ENCODE data around the gene GUCA1A.

GUCA1A gene

DNA sequence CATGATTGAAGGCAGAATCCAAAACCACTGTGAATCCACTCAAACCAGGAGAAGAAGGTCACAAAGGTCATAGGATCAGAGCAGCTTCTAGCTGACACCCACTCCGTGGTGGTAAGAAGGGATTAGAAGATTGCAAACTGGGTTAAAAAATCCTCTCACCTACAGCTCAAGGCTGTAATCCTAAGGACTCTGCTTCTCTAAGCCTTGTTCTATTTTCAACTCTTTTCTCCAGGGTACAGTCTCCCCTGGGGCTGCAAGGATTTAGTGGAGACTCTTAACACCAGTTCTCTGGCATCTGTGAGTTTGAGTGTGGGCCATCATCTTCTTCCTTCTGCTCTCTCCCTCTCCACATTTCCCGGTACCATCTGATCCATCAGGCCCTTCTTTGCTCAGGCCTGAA is at the start of gene GUCA1A:
TSS of gene GUCA1A (plus strand) at position 264 of the 400 bp plus-strand sequence. CDS start 250 bp downstream, outside the sequence.
- no peak for DNase-seq

DNA sequence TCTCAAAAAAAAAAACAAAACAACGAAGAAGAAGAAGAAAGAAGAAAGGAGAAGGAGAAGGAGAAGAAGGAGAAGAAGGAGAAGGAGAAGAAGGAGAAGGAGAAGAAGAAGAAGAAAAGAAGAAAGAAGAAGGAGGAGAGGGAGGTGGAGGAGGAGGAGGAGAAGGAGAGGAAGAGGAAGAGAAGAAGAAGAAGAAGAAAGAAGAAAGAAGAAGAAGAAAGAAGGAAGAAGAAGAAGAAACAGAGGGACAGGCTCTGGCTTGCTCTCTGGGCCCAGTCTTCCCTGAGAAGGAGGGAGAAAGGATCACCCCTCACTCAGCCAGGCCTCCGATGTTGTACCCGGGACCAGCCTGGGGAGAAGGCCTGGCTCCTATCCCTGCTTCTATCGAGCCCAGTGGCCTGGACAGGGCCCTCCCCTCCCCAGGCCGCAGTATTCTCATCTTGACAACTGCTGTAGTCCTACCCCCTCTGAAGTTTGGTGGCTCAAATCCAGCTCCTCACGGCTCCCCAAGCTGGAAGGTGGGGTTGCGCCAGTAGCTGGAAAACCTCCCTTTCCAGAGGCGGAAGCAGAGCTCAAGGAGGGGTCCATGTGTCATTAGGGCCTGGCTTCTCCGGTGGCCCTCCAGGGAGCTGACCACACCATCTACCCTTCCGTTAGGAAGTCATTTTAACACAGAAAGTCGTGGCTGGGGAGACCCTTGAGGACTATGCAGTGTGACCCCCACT is 49.6 kb upstream of the GUCA1A start:
- no peak for DNase-seq

DNA sequence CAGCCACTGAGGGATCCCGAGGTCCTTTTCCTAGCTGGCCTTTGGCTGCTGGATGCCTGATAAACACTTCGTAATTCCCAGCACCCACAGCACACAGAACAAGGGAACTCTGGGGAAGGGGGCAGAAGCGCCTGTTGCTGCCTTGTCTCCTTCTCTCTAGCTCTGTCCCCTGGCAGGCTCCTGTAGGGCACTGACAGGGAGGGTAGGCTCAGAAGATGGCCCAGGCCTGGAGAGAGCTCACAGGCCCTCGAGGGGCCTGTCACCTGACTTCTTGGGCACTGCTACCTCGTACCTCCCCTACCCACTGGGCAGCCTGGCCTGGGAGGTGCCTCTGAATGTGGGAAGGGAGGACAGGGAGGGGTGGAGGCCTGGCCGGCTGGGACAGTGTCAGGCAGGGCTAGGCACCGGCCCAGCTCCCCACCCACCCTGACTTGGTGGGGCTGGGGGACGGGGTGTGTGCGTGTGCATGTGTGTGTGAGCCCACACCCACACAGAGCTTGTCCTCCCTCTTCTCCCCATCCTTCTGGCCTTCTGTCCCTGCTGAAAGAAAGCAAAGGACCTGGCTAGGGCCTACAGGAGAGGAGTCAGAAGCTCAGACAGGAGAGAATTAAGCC is 48.8 kb upstream of the GUCA1A start:
- DNase-seq: no peak

DNA sequence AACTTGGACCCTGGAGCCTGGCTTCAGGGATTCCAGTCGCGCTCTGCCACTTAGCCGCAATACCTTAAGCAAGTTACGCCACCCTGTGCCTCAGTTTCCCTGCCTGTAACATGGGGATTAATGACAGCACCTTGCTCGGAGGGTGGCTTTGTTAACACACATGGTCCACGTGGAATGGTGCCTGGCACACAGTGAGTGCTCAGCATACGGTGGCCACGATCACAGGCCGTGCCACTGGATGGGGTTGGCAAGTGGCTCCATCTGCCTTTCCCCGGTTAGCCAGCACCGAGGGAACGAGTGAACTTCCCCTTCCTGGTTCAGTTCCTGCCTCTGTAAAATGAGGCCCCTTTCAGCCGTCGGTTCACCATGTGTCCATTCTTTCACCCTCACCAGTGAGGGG is 47.9 kb upstream of the GUCA1A start:
- no peak for DNase-seq

DNA sequence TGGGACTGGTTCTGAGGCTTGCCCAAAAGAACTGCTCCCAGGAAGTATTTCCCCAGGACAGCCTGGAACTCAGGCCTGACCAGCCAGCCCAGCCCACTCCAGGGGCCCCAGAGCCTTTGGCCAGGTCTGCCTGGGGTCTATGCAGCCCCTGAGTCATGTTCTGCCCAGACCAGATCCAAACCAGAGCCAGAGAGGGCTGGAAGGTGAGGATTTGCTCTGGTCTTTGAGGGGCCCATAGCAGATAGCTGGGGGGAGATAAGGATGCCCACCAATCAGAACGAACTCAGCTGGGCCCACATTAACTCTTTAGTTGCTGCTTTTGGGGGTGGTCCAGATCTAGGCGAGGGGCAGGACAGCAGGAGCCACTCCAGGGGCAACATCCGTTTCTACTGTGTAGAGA is 47.5 kb upstream of the GUCA1A start:
- no peak for DNase-seq

DNA sequence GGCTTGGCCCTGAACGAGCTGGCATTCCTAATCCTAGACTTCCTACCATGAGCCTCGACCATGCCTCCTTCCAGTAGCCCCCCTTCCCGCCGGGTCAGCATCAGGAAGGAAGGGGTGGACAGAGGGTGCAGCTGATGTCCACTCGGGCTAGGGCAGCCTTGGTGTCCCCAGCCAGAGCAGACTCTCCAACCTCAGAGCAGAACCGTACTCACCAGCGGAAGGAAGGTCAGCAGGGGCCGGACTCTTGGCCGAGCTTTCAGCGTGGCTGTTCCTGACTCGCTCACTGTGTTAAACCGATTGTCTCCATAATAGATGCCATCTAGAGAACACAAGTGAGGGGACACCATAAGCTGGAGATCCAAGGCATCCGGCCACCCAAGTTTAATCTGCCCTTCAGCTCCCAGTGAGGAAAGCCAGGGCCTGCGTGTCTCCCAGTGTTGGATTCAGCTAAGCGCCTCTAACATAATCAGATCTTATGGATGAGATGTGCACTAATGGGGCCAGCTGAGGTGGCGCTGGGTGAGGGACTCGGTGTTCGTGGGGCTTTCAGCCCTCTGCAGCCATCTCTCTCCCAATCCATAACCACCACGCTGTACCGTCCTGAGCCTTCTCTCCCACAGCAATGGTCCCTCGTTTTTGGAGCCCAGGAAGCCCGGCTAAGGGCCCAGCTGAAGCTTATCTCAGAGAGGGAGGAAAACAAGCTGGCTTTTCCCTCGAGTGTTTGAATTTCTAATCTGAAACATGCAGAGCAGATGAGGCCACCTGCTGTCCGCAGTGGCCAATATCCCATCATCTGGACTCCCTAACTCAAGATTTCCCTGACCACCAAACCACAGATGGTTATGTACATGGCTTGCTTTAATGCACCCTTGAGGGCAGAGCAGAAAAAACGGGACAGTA is 44.5 kb upstream of the GUCA1A start:
- no peak for DNase-seq

DNA sequence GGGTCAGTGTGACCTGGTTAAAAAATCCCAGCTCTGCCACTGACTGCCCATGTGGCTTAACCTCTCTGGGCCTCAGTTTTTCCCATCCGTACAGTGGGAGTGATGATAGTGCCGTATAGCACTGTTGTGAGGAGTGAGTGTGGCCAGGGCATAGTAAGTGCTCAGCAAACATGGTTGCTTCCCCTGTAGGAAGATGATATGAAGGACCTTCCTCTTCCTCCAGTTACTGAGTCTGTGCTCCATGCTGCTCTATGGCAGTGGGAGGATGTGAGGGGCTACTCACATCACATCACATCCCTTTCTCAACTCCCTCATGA is 43.8 kb upstream of the GUCA1A start:
- DNase-seq: no peak

DNA sequence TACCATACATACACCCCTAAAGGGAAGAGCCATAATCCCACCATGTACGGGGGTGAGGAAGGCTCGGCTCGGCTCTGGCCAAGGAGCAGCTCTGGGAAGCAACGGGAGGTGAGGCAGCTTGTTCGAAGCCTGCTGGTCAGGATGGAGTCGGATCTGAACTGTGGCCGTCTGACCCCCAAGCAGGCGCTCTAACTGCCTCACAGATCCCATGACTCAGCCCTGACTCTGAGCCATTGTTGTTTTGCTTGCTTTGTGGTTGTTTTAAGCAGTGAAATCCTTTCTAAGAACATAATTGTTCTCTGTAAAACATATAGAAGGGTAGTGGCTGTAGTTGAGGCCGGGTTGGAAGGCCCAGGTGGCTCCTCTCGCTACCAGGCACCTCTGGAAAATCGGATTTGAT is 41.6 kb upstream of the GUCA1A start:
- no peak for DNase-seq

DNA sequence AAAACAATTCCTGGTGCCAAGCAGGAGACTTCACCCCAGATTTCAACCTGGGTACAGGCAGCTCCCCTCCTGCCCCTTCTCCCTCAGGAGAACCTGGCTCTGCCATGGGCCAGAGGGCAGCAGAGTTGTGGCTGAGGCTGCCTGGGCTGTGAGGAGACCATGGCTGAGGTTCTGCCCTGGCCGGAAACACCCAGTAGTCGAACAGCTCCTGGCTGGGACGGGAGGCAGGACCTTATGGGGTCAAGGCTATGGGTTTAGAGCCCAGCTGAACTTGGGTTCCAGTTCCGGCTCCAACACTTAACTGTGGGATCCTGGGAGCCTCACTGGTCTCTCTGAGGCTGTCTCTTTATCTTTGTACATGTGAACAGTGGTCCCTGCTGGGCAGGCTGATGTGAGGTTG is 39.2 kb upstream of the GUCA1A start:
- no peak for DNase-seq

DNA sequence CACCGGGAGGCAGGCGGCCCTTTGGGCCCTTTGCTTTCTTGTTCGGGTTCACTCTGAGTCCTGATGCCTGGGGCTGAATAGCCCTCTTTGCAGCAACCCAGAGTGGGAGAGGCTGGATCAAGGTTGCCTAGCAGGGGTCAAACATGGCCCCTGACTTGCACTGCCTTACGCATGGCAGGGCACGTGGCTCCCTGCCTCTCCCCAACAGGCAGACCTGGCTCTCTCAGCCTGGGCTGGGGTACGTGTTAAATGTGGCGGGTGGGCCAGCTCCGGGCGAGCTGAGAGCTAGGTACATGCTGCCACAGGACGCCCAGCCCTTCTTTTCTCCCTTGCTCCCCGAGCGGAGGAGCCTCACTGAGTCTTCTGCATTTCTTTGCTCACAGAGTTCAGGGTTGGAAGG is 38.0 kb upstream of the GUCA1A start:
- DNase-seq: no peak

DNA sequence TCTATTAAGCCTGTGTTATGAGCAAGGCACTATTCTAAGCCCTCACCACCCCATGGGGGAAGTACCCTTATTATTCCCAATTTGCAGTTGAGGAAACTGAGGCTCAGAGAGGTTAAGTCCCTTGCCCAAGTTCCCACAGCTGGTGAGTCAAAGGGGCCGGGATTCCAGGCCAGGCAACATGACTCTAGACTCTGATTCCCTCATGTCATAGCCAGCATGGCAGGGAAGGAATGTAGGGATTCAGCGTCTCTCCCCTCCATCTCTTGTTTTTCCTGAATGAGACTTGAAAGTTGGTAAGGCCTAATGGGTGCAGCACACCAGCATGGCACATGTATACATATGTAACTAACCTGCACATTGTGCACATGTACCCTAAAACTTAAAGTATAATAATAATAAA is 37.4 kb upstream of the GUCA1A start:
- no peak for DNase-seq

DNA sequence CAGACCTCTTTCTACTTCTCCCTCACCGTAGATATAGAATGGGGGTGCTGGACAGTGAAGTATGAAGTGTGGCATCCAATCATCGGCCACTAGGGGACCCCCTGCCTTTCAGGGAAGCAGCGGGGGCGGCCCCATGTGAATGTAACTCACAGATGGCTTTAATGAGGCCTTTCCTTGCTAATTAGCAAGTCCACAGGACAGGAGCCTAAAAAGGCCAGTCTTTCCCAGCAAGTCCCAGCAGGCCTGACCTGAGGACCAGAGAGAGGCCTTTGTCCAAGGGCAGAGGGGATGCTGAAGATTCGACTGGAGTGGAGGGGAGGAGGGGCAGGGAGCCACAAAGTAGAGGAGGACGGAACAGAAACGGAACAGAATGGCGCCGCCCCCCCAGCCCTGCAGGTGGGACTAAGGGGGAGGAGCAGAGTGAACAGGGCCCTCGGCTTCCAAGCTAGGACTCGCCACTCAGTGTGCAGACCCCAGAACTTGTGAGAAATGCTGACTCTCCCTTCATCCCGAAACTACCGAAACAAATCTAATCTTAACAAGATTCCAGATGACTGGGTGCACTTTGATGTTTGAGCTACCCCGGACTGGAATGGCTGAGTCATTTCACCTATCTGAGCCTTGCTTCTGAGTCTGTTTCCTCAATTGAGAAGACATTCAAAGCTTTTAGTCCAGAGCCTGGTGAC is 36.5 kb upstream of the GUCA1A start:
- DNase-seq: peak; percentile 5

DNA sequence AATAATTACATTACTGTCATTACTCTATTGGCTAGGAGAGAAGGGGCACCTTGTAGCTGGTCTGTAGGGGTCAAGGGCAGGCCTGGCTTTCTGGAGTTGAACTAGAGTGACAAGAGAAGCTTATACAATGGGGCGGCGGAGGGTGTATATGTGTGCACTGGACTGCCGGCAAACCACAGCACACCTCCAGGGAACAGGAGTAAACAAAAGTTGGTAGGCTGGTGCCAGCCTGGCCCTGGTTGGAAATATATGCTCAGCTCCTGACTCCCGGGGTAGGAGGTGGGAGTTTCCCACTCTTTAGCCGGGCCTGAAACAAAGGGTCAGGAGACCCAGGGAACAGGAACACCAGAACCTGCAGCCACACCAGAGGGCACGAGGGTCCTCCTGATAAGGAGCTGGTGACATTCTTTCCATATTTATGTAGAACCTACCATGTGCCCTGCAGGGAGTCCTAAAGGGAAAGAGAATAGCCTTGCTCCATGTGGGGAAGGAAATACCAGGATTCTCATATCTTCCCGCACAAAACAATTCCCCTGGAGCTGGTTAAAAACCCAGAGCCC is 35.9 kb upstream of the GUCA1A start:
- DNase-seq: no peak

DNA sequence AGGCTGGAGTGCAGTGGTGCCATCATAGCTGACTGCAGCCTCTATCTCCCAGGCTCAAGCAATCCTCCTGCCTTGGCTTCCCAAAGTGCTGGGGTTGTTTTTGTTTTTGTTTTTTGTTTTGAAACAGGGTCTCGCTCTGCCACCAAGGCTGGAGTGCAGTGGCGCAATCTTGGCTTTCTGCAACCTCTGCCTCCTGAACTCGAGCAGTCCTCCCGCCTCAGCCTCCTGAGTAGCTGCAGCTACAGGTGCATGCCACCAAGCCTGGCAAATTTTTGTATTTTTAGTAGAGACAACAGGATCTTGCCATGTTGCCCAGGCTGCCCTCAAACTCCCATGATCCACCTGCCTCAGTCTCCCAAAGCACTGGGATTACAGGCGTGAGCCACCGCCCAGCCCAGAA is 35.0 kb upstream of the GUCA1A start:
- no peak for DNase-seq

DNA sequence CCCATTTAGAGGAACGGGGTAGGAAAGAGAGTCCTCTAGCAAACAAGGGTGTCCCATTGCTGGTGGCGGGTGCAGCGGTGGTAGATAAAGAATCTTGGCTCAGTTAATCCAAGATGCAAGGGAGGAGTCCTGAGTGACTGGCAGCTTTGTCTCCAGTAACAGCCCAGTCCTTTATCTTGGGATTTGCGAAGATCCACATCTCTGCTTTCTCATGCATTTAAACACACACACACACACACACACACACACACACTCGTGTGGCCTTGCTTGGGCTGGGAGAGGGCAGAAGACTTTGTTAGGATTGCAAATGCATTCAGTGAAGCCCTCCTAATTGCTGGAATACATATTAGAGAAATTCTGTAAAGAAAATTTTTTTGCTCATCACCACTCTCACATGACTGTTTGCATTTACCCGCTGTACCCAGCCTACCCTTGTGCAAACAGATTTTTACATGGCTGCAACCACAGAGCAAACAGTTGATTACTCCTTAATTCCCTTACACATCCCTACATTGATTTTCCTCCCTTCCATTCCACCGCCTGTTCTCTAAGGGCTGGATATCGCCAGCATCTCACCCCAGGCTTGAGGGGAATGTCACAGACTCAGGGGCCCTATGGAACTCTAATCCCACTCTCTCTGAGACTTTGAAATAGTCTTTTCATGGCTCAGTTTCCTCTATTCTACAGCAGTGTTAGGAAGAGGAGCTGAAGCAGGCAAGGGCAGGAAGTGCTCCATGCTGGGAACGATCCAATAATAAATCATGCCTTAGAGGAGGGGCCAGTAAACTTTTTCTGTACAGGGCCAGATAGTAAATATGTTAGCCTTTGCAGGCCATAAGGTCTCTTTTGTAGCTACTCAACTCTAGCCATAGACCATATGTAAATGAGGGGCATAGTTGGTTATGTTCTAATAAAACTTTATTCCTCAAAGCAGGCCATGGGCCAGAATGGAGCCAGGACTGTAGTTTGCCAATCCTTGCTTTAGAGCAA is 34.2 kb upstream of the GUCA1A start:
- DNase-seq: no peak

DNA sequence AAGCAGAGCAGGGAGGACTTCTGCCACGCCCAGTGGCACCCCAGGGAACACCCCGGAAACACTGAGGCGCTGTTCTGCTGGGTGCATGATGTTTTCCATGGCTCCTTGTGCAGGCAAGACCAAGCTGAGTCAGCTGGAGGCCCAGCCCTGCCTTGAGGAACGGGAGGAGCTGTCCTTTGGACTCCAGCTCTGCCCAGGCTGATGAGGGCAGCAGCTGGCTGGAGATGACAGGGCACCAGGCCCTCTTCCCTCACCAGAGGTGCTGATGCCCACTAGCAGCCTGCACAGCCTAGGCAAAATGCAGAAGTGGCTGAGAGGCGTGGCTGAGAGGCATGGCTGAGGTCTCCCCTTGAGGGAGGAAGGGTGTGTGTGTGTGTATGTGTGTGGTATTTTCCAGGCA is 33.1 kb upstream of the GUCA1A start:
- DNase-seq: no peak

DNA sequence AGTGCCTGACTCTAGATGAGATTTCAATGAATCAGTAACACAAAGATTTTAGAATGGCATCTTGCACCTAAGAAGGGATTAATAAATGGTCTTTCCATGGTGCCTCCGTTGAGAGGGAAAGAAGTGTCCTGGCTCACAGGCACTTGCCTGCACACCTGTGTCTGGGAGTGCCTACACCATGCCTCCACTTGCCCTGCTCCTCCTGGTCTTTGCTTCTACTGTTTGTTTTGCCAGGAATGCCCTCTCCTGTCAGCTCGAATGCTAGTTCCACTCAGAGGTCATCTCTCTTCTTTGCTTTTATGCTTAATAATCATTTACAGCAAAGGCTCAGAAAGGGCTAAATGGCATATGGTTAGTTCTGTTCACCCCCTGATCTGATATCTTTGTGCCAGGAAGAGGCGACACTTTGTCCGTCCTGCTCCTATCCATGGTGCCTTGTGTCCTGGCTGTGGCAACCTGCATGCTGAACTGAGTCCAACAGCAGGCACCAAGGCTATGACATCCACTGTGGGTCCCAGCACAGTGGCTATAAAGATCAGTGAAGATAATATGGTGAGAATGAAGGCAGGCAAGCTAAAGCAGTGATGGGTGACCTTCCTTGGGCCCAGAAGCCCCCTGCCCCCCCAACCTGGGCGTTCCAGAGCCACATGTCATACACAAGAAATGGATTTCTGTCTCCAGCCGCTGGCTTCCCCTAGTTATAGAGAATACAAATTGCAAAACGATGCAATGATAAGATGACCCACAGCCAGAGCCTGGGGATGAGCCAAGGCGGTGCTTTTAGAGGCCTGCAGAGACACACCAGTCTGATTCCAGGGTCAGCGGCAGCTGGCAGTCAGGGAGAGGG is 32.2 kb upstream of the GUCA1A start:
- no peak for DNase-seq

DNA sequence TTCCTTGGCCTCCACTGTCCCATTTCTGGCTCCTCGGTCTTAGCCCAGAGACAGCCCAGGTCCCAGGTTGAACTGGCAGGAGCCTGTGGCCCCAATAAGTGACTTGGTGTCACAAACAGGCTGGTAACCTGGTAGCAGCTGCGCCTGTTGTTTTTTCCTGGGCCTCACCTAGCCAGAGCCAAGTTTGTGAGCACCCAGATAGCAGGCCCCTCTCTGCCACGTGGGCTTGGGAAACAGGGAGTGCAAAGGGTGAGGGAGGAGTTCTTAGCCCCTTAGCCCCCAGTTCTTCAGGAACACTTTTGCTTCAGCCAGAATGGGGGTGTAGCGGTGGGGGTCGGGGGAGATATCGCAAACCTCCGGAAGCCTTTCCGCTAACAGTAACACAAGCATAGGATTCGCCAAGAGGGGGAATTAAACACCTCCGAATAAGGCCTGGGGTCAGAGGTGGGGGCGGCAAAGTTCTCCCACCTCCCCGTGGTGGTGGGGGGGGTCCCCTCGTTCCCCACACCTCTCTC is 31.5 kb upstream of the GUCA1A start:
- peak; percentile 1 for DNase-seq

DNA sequence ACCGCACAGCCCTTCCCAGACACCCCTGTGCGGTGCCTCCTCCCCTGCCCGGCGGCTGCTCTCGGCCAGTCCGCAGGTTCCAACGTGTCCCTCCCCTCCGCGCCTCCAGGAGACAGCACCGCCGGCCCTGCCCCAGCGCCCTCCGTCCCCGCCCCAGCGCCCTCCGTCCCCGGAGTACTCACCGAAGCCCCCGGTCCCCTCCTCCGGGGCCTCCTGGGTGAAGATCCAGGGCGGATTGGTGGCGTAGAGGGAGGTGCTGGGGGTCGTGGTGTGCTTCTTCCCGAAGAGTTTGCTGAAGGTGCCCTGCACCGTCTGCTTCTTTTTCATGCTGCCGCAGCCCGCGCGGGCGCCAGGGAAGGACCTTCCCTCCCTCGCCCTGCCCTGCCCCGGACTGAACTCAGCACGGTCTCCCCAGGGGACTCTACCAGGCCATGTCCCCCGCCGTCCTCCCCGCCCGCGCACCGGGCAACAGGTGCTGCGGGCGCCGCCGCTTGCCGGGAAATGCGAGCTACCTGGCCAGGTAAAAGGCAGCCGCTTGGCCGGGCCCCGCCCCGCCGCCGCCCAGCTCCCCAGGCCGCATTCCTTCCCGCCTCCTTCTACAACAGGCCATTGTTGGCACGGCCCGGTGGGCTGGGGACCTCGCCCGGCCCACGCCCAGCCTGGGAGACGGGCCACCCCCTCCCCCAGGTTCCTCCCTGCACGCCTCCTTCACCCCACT is 30.9 kb upstream of the GUCA1A start, which contains the start of gene C6orf132:
TSS of gene C6orf132 (minus strand) at position 503 of the 718 bp plus-strand sequence. CDS start at position 327, 176 bp downstream.
- DNase-seq: peak; percentile 37

DNA sequence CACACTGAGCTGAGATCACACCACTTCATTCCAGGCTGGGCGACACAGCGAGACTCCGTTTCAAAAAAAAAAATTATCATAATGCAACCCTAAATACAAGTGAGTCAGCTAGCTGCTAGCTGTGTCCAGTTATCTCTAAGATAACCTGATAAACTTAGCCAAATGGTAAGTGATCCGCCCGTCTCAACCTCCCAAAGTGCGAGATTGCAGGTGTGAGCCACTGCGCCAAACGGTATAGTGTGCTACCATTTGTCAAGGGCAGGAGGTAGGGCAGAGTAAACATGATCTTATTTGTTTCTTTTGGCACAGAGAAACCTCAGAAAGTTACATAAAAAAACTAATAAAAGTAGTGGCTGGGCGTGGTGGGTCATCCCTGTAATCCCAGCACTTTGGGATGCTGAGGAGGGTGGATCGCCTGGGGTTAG is 26.0 kb upstream of the GUCA1A start:
- DNase-seq: no peak
